ENCODE data around the gene ARL17A. TPM values are rescaled to one million over a fixed set of nuclear protein-coding genes. Genes with fewer than 3 reads are reported as not detected.
"Not testable (repeated sequence)": the region's sequence is repeated elsewhere in the genome, so short reads cannot be mapped to it uniquely, and the experiment has no call there.

Gene ARL17A
- polyA plus RNA-seq, 2 donors: 2.0 to 5.8 TPM

DNA sequence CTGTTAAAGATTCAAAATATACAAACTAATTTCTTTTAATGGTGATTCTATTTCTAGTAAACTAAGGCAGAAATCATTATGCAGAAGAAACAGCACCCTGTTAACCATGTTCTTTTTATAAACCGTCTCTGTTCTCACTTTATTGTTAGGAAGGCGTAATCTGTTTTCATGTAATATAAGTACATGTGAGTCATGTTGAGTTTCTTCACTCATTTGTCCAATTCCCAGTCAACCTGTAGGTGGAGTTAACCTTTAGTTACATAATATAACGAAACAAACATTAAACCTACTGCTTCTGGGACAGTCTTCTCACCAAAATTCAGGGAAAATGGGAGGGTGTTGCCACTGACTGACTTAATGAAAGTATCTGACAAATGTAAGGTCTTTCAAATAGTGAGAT is 105.0 kb downstream of the ARL17A start:
- not testable (repeated sequence) for H3K27ac ChIP-seq (ENCODE audit: low read depth in 2 of 2, low read length in 1 of 2); H3K36me3 ChIP-seq (ENCODE audit: control insufficient read depth in 2 of 2, insufficient read depth in 2 of 2, low read length in 1 of 2); H3K4me3 ChIP-seq (ENCODE audit: low read depth in 1 of 2, low read length in 2 of 2); H3K9me3 ChIP-seq (ENCODE audit: control insufficient read depth in 2 of 2, insufficient read depth in 1 of 2, low read depth in 1 of 2, low read length in 1 of 2); H3K4me1 ChIP-seq (ENCODE audit: control insufficient read depth in 2 of 2, insufficient read depth in 2 of 2, low read length in 1 of 2); H3K27me3 ChIP-seq (ENCODE audit: control insufficient read depth in 1 of 2, insufficient read depth in 2 of 2, low read length in 2 of 2)
- 80% methylated on average over 1 of the region's 3 CpGs; no CpG with 5 or more reads in 1 of the 2 donors for WGBS, 2 donors

DNA sequence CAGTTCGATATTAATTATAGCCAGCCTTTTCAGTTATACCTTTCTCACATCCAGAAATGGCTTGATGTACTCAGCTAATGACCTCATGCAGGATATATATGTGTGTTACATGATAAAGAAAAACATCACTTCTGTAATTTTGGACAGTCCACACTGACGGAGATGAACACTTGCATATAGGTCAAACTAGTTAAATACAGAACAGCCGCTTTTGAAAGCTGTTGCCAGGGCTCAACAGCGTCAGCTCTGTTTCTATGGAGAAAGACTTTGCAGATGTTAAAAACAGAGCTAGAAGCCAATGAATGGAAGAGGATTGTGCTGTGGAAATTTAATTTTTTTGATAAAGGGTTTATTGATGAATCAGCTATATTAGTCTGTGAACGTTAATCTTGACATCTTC is 111.9 kb downstream of the ARL17A start:
- H3K9me3 ChIP-seq (ENCODE audit: control insufficient read depth in 2 of 2, insufficient read depth in 1 of 2, low read depth in 1 of 2, low read length in 1 of 2); H3K27me3 ChIP-seq (ENCODE audit: control insufficient read depth in 1 of 2, insufficient read depth in 2 of 2, low read length in 2 of 2); H3K4me1 ChIP-seq (ENCODE audit: control insufficient read depth in 2 of 2, insufficient read depth in 2 of 2, low read length in 1 of 2); H3K36me3 ChIP-seq (ENCODE audit: control insufficient read depth in 2 of 2, insufficient read depth in 2 of 2, low read length in 1 of 2); H3K27ac ChIP-seq (ENCODE audit: low read depth in 2 of 2, low read length in 1 of 2); H3K4me3 ChIP-seq (ENCODE audit: low read depth in 1 of 2, low read length in 2 of 2): not testable (repeated sequence)
- 93 to 100% methylated on average over 2 to 4 of the region's 5 CpGs for WGBS, 2 donors

Other genes with a start within 250 kb of the ARL17A start
- 1 to 10 TPM; 5.7 to 6.4 TPM for gene ARL17B, start 217.9 kb downstream of the ARL17A start, polyA plus RNA-seq
- 1 to 10 TPM; 2.0 to 7.6 TPM for gene LRRC37A2, start 67.2 kb downstream of the ARL17A start, polyA plus RNA-seq
- gene NSF, start 11.0 kb upstream of the ARL17A start, polyA plus RNA-seq: 10 to 100 TPM in 1 of 2 donors, 1 to 10 TPM in 1; 9.0 to 16.4 TPM
- gene WNT3, start 239.0 kb upstream of the ARL17A start, polyA plus RNA-seq: 1 to 10 TPM in 1 of 2 donors, under 1 TPM in 1; 0.99 to 1.4 TPM